Nephron (organoid): Measurements from ENCODE around the gene IL1RAPL1.

Source experiments
- H3K27ac Mint-ChIP-seq, 3 experiments: 2 replicates each; pipeline ENCODE4 v1.8.0; 2020; ENCODE audit warnings: mixed read lengths in 3 of 3, mild to moderate bottlenecking in 2 of 3, moderate library complexity in 1 of 3
- H3K27me3 Mint-ChIP-seq: 2 replicates; pipeline ENCODE4 v1.8.0; 2021; ENCODE audit warnings: low read depth, mild to moderate bottlenecking, moderate library complexity, mixed read lengths
- H3K36me3 Mint-ChIP-seq: 2 replicates; pipeline ENCODE4 v1.8.0; 2020; ENCODE audit warnings: low read depth, mixed read lengths
- H3K4me1 Mint-ChIP-seq: 2 replicates; pipeline ENCODE4 v1.8.0; 2020; ENCODE audit warnings: mixed read lengths
- H3K4me3 Mint-ChIP-seq, 3 experiments: 2 replicates each; pipeline ENCODE4 v1.8.0; 2020; ENCODE audit warnings: mild to moderate bottlenecking in 3 of 3, mixed read lengths in 3 of 3, moderate library complexity in 2 of 3
- H3K9me3 Mint-ChIP-seq: 2 replicates; pipeline ENCODE4 v1.8.0; 2020; ENCODE audit warnings: mixed read lengths
- TF ChIP-seq, protein P1 (sequence below), 3 experiments: fragments of 200-600 bp; sonication (generic); IDR thresholded peaks; one replicate each; pipeline ENCODE4 v1.5.0; 2021; ENCODE audit warnings: antibody characterized with exemption in 3 of 3; ENCODE audit not compliant: unreplicated experiment in 3 of 3

Gene IL1RAPL1

GRCh38 chrX:29541038-29541437, 953.8 kb downstream of the IL1RAPL1 start:
- Mint-ChIP-seq H3K4me3 (no peak overlapping the region), H3K27me3 (no peaks in the 10 kb centered on the region), H3K27ac (no peak overlapping the region), H3K4me1 (peaks cover 10% of the 10 kb centered on the region), H3K9me3 (no peaks in the 10 kb centered on the region), H3K36me3 (peaks cover 3% of the 10 kb centered on the region)
- TF ChIP-seq, protein P1, sequence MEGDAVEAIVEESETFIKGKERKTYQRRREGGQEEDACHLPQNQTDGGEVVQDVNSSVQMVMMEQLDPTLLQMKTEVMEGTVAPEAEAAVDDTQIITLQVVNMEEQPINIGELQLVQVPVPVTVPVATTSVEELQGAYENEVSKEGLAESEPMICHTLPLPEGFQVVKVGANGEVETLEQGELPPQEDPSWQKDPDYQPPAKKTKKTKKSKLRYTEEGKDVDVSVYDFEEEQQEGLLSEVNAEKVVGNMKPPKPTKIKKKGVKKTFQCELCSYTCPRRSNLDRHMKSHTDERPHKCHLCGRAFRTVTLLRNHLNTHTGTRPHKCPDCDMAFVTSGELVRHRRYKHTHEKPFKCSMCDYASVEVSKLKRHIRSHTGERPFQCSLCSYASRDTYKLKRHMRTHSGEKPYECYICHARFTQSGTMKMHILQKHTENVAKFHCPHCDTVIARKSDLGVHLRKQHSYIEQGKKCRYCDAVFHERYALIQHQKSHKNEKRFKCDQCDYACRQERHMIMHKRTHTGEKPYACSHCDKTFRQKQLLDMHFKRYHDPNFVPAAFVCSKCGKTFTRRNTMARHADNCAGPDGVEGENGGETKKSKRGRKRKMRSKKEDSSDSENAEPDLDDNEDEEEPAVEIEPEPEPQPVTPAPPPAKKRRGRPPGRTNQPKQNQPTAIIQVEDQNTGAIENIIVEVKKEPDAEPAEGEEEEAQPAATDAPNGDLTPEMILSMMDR (IDR thresholded peaks at IDR 0.05; ENCODE audit: unreplicated experiment in 3 of 3): no peak

DNA sequence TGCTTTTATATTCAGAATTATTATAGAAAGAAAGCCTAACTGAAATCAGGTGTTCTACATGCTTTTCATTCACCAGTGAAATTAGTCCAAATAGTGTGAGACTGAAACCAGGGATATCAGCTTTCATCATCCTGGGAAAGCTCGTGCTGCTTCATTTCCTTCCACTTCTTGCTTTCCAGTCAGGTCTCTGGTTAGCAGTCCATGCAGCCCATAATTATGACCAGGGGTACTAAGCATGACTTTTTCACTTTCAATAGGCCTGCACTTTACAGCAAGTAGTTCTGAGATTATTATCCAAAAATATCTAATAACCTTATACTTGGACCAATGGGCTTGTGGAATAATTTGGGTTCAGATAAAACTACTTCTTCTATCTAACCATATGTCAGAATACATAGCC, 954.9 kb downstream of the IL1RAPL1 start:
- peak overlapping the region in 2 of 3 experiments; percentile 30 to 68 for H3K27ac Mint-ChIP-seq
- H3K4me1 Mint-ChIP-seq: peaks cover 10% of the 10 kb centered on the region
- H3K27me3 Mint-ChIP-seq: no peaks in the 10 kb centered on the region
- TF ChIP-seq, protein P1 (IDR thresholded peaks at IDR 0.05; ENCODE audit: unreplicated experiment in 3 of 3): no peak
- H3K36me3 Mint-ChIP-seq: peaks cover 3% of the 10 kb centered on the region
- H3K9me3 Mint-ChIP-seq: no peaks in the 10 kb centered on the region
- no peak overlapping the region for H3K4me3 Mint-ChIP-seq

- H3K4me1 Mint-ChIP-seq: peaks cover 10% of the 10 kb centered on the region
- no peak overlapping the region for H3K27ac Mint-ChIP-seq
- H3K27me3 Mint-ChIP-seq: no peaks in the 10 kb centered on the region
- TF ChIP-seq, protein P1 (IDR thresholded peaks at IDR 0.05; ENCODE audit: unreplicated experiment in 3 of 3): no peak
- H3K36me3 Mint-ChIP-seq: no peaks in the 10 kb centered on the region
- H3K4me3 Mint-ChIP-seq: no peak overlapping the region
- no peaks in the 10 kb centered on the region for H3K9me3 Mint-ChIP-seq
Observed at GRCh38 chrX:29545878-29546277, 958.6 kb downstream of the IL1RAPL1 start.

- Mint-ChIP-seq H3K4me1 (peaks cover 4% of the 10 kb centered on the region), H3K9me3 (no peaks in the 10 kb centered on the region), H3K27me3 (no peaks in the 10 kb centered on the region), H3K27ac (no peak overlapping the region), H3K4me3 (no peak overlapping the region), H3K36me3 (no peaks in the 10 kb centered on the region)
- TF ChIP-seq, protein P1 (IDR thresholded peaks at IDR 0.05; ENCODE audit: unreplicated experiment in 3 of 3): no peak
Observed at GRCh38 chrX:29547877-29548276, 960.6 kb downstream of the IL1RAPL1 start.

DNA sequence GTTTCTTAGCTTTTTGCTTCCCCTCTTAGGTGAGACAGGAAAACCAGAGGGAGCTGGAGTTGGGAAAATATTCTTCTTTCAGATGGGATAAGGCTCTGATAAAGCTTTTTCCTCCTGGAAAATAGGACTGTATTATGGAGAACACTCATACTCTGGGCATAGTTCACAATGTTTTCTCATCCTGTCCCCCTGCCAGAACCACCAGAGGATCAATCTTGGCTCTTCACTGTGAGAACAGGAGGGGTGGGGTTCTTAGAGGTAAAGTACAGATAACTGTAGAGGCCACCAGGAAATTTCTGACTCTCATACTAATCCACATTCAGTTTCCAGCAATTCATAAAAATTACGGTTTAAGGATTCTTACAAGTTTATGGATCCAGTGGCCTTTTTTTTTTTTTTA, 966.3 kb downstream of the IL1RAPL1 start:
- no peaks in the 10 kb centered on the region for H3K27me3 Mint-ChIP-seq
- TF ChIP-seq, protein P1 (IDR thresholded peaks at IDR 0.05; ENCODE audit: unreplicated experiment in 3 of 3): no peak
- peaks cover 7% of the 10 kb centered on the region for H3K4me1 Mint-ChIP-seq
- H3K36me3 Mint-ChIP-seq: peaks cover 2% of the 10 kb centered on the region
- H3K9me3 Mint-ChIP-seq: peaks cover 8% of the 10 kb centered on the region
- no peak overlapping the region for H3K4me3 Mint-ChIP-seq
- H3K27ac Mint-ChIP-seq: peak overlapping the region in 1 of 3 experiments; percentile 82

- Mint-ChIP-seq H3K36me3 (peaks cover 17% of the 10 kb centered on the region), H3K27me3 (no peaks in the 10 kb centered on the region), H3K9me3 (peaks cover 28% of the 10 kb centered on the region), H3K4me1 (peaks cover 7% of the 10 kb centered on the region), H3K27ac (no peak overlapping the region), H3K4me3 (no peak overlapping the region)
- TF ChIP-seq, protein P1 (IDR thresholded peaks at IDR 0.05; ENCODE audit: unreplicated experiment in 3 of 3): no peak
Observed at GRCh38 chrX:29555465-29556091, 968.3 kb downstream of the IL1RAPL1 start.
